Neural crest cell (in vitro differentiated cells): Measurements from ENCODE around the gene TEX264. TPM values are rescaled to one million over a fixed set of nuclear protein-coding genes. Genes with fewer than 3 reads are reported as not detected.
"Not testable (repeated sequence)": the region's sequence is repeated elsewhere in the genome, so short reads cannot be mapped to it uniquely, and the experiment has no call there.

Source experiments
- DNase-seq: peaks from one replicate; pipeline ENCODE4 v3.0.0; 2021; ENCODE audit warnings: low read depth, mixed read lengths, low spot score
- H3K27ac Mint-ChIP-seq: one replicate; pipeline ENCODE4 v1.8.0; 2021; ENCODE audit warnings: mild to moderate bottlenecking, mixed read lengths; ENCODE audit not compliant: unreplicated experiment
- H3K27me3 Mint-ChIP-seq: 2 replicates; pipeline ENCODE4 v1.8.0; 2021; ENCODE audit warnings: low read depth, mild to moderate bottlenecking, mixed read lengths
- H3K36me3 Mint-ChIP-seq: 2 replicates; pipeline ENCODE4 v1.8.0; 2021; ENCODE audit warnings: low read depth, mild to moderate bottlenecking, mixed read lengths
- H3K4me1 Mint-ChIP-seq: 2 replicates; pipeline ENCODE4 v1.8.0; 2021; ENCODE audit warnings: mixed read lengths
- H3K4me3 Mint-ChIP-seq: one replicate; pipeline ENCODE4 v1.8.0; 2021; ENCODE audit warnings: mild to moderate bottlenecking, mixed read lengths
- H3K9me3 Mint-ChIP-seq: 2 replicates; pipeline ENCODE4 v1.8.0; 2021; ENCODE audit warnings: mixed read lengths
- CTCF ChIP-seq: fragments of 200-600 bp; sonication (generic); conservative IDR thresholded peaks from 2 replicates; pipeline ENCODE4 v1.5.0; 2021; ENCODE audit warnings: antibody characterized with exemption, mild to moderate bottlenecking
- total RNA-seq: library from RNA; stranded (reverse); gene quantifications from 2 replicates; pipeline ENCODE4 v1.2.1, GENCODE V29; 2021

Gene TEX264
- total RNA-seq, 1 donor from 2014 or later, result 23.2 TPM

- no peaks in the 10 kb centered on the region for H3K9me3 Mint-ChIP-seq
- no peak overlapping the region for H3K27ac Mint-ChIP-seq
- no peak overlapping the region for H3K4me3 Mint-ChIP-seq
- H3K4me1 Mint-ChIP-seq, result no peaks in the 10 kb centered on the region
- peaks cover 42% of the 10 kb centered on the region for H3K27me3 Mint-ChIP-seq
- H3K36me3 Mint-ChIP-seq, result no peaks in the 10 kb centered on the region
- no peak for DNase-seq
- no peak for TF ChIP-seq CTCF
Measured at GRCh38 chr3:51735950-51736349, 64.9 kb downstream of the TEX264 start.

- no peak for TF ChIP-seq CTCF
- H3K4me1 Mint-ChIP-seq, result no peaks in the 10 kb centered on the region
- no peaks in the 10 kb centered on the region for H3K36me3 Mint-ChIP-seq
- H3K27me3 Mint-ChIP-seq, result peaks cover 45% of the 10 kb centered on the region
- H3K9me3 Mint-ChIP-seq, result peaks cover 8% of the 10 kb centered on the region
- no peak for DNase-seq
- no peak overlapping the region for H3K27ac Mint-ChIP-seq
- H3K4me3 Mint-ChIP-seq, result no peak overlapping the region
Measured at GRCh38 chr3:51739110-51739509, 68.1 kb downstream of the TEX264 start.

GRCh38 chr3:51742320-51742719 lies 71.3 kb downstream of the TEX264 start:
- H3K27ac Mint-ChIP-seq, DNase-seq, H3K4me3 Mint-ChIP-seq, H3K4me1 Mint-ChIP-seq, H3K36me3 Mint-ChIP-seq: not testable (repeated sequence)
- peaks cover 11% of the 10 kb centered on the region for H3K9me3 Mint-ChIP-seq
- H3K27me3 Mint-ChIP-seq, result peaks cover 36% of the 10 kb centered on the region

GRCh38 chr3:51742978-51743377 lies 71.9 kb downstream of the TEX264 start:
- Mint-ChIP-seq H3K27me3 (peaks cover 30% of the 10 kb centered on the region), H3K9me3 (peaks cover 11% of the 10 kb centered on the region)
- not testable (repeated sequence) for H3K4me3 Mint-ChIP-seq, H3K36me3 Mint-ChIP-seq, H3K27ac Mint-ChIP-seq, DNase-seq, H3K4me1 Mint-ChIP-seq

GRCh38 chr3:51747840-51748239 lies 76.8 kb downstream of the TEX264 start:
- Mint-ChIP-seq H3K9me3 (peaks cover 13% of the 10 kb centered on the region), H3K36me3 (no peaks in the 10 kb centered on the region), H3K4me3 (no peak overlapping the region), H3K27me3 (peaks cover 5% of the 10 kb centered on the region), H3K4me1 (no peaks in the 10 kb centered on the region), H3K27ac (no peak overlapping the region)
- no peak for DNase-seq
- no peak for TF ChIP-seq CTCF

GRCh38 chr3:51748327-51748726 lies 77.3 kb downstream of the TEX264 start:
- Mint-ChIP-seq H3K9me3 (peaks cover 9% of the 10 kb centered on the region), H3K4me1 (no peaks in the 10 kb centered on the region), H3K27me3 (peaks cover 8% of the 10 kb centered on the region), H3K4me3 (no peak overlapping the region), H3K36me3 (no peaks in the 10 kb centered on the region), H3K27ac (no peak overlapping the region)
- no peak for DNase-seq
- no peak for TF ChIP-seq CTCF

GRCh38 chr3:51750878-51751277 lies 79.8 kb downstream of the TEX264 start:
- DNase-seq, result no peak
- Mint-ChIP-seq H3K36me3 (no peaks in the 10 kb centered on the region), H3K27ac (no peak overlapping the region), H3K9me3 (peaks cover 4% of the 10 kb centered on the region), H3K27me3 (peaks cover 24% of the 10 kb centered on the region), H3K4me1 (no peaks in the 10 kb centered on the region), H3K4me3 (no peak overlapping the region)
- TF ChIP-seq CTCF, result no peak
